Cardiac fibroblast (primary cell): ENCODE results near the gene COL9A3.
A peak's percentile ranks its signal among the peaks of the same experiment; 100 is the strongest.
"Not testable (repeated sequence)": the region's sequence is repeated elsewhere in the genome, so short reads cannot be mapped to it uniquely, and the experiment has no call there.

ENCODE experiments used
- DNase-seq, 2 donors: peaks; one replicate each; pipeline versions ENCODE4 v3.0.0 to v3.0.0-alpha.2; 2010; ENCODE audit warnings: low read depth in 2 of 2
- H3K4me3 ChIP-seq, 2 donors: replicated peaks in 1 of 2; 1 replicate in 1 of 2; 2 replicates in 1 of 2; pipeline ENCODE4 v1.5.1; 2011; ENCODE audit warnings: low read depth in 2 of 2, low read length in 2 of 2, mild to moderate bottlenecking in 2 of 2, moderate library complexity in 1 of 2
- CTCF ChIP-seq: IDR thresholded peaks from one replicate; pipeline ENCODE4 v1.5.1; 2011; ENCODE audit warnings: low read depth, mild to moderate bottlenecking, low read length, inconsistent platforms

COL9A3 gene

GRCh38 chr20:62844182-62844581, 27.3 kb downstream of the COL9A3 start:
- TF ChIP-seq CTCF: no peak
- no peak for DNase-seq
- no peak overlapping the region for H3K4me3 ChIP-seq

GRCh38 chr20:62845416-62846160, 28.7 kb downstream of the COL9A3 start:
- DNase-seq: peak in 1 of 2 donors; percentile 45
- no peak for TF ChIP-seq CTCF
- no peak overlapping the region for H3K4me3 ChIP-seq

- DNase-seq: peak in 1 of 2 donors; percentile 18
- no peak for TF ChIP-seq CTCF
- no peak overlapping the region for H3K4me3 ChIP-seq
Observed at GRCh38 chr20:62846166-62846890, 29.5 kb downstream of the COL9A3 start.

GRCh38 chr20:62848917-62849316, 32.1 kb downstream of the COL9A3 start:
- DNase-seq, H3K4me3 ChIP-seq: not testable (repeated sequence)

GRCh38 chr20:62849431-62849830, 32.6 kb downstream of the COL9A3 start:
- H3K4me3 ChIP-seq: no peak overlapping the region
- TF ChIP-seq CTCF: no peak
- DNase-seq: no peak

GRCh38 chr20:62850333-62850974, 33.6 kb downstream of the COL9A3 start:
- no peak overlapping the region for H3K4me3 ChIP-seq
- TF ChIP-seq CTCF: no peak
- no peak for DNase-seq

DNA sequence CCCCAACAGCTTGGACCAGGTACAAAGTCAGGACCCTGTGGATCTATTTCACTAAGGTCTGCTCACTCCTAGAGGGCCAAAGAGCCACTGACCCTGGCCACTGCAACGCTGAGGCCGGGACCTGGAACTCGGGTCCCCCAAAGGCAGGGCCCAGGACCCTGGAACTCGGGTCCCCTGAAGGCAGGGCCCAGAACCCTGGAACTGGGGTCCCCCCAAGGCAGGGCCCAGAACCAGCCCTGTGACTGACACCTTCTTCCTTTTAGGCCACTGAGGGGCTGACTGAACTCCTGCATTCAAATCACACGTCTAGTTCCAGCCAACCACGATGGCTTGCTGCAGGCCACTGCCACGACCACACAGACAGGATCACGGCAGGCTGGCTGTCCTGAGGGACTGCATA, 35.3 kb downstream of the COL9A3 start:
- no peak for TF ChIP-seq CTCF
- DNase-seq: no peak
- no peak overlapping the region for H3K4me3 ChIP-seq
